SJSA1 (cell line): Measurements from ENCODE around the gene ITGA8. TPM values are rescaled to one million over a fixed set of nuclear protein-coding genes. Genes with fewer than 3 reads are reported as not detected.
"Not testable (repeated sequence)": the region's sequence is repeated elsewhere in the genome, so short reads cannot be mapped to it uniquely, and the experiment has no call there.

Experiments used
- DNase-seq, 2 experiments: peaks; one replicate each; pipeline ENCODE4 v3.0.0-alpha.2; 2015 to 2020; ENCODE audit warnings: low spot score in 2 of 2, low read depth in 1 of 2
- H3K27ac ChIP-seq: fragments of 250-450 bp; sonication (Bioruptor Pico); 2 replicates; pipeline ENCODE4 v1.5.1; 2020; ENCODE audit warnings: mild to moderate bottlenecking, moderate library complexity
- H3K27me3 ChIP-seq: fragments of 250-450 bp; sonication (Bioruptor Pico); replicated peaks from 2 replicates; pipeline ENCODE4 v1.5.1; 2020; ENCODE audit warnings: mild to moderate bottlenecking, moderate library complexity
- H3K36me3 ChIP-seq: fragments of 250-450 bp; sonication (Bioruptor Pico); 2 replicates; pipeline ENCODE4 v1.5.1; 2020; ENCODE audit warnings: mild to moderate bottlenecking
- H3K4me1 ChIP-seq: fragments of 250-450 bp; sonication (Bioruptor Pico); replicated peaks from 2 replicates; pipeline ENCODE4 v1.6.1; 2021; ENCODE audit warnings: mild to moderate bottlenecking
- H3K4me3 ChIP-seq: fragments of 250-450 bp; sonication (Bioruptor Pico); 2 replicates; pipeline ENCODE4 v1.5.1; 2020; ENCODE audit warnings: mild to moderate bottlenecking
- H3K9me3 ChIP-seq: fragments of 250-450 bp; sonication (Bioruptor Pico); replicated peaks from 2 replicates; pipeline ENCODE4 v1.5.1; 2020; ENCODE audit warnings: mild to moderate bottlenecking
- total RNA-seq: library from RNA; depleted of rRNA; stranded (reverse); fragments of >200 nt; shearing (Covaris generic); gene quantifications from 2 replicates; pipeline ENCODE4 v1.2.3, GENCODE V29; 2014

Gene ITGA8
- total RNA-seq, 1 experiment from 2014 or later: 11.8 TPM

GRCh38 chr10:15567952-15568351 lies 151.8 kb downstream of the ITGA8 start:
- H3K36me3 ChIP-seq: no peaks in the 10 kb centered on the region
- no peak overlapping the region for H3K4me3 ChIP-seq
- DNase-seq: no peak
- no peaks in the 10 kb centered on the region for H3K27me3 ChIP-seq
- H3K27ac ChIP-seq: peak overlapping the region; percentile 54
- peaks cover 64% of the 10 kb centered on the region for H3K4me1 ChIP-seq
- H3K9me3 ChIP-seq: no peaks in the 10 kb centered on the region

- H3K9me3 ChIP-seq: no peaks in the 10 kb centered on the region
- no peaks in the 10 kb centered on the region; the same call in 1 of the 2 replicates for H3K27me3 ChIP-seq
- H3K4me1 ChIP-seq: peaks cover 61% of the 10 kb centered on the region
- DNase-seq: no peak
- H3K27ac ChIP-seq: peak overlapping the region; percentile 90
- H3K36me3 ChIP-seq: no peaks in the 10 kb centered on the region
- no peak overlapping the region for H3K4me3 ChIP-seq
Measured at GRCh38 chr10:15563246-15563645, 156.5 kb downstream of the ITGA8 start.

GRCh38 chr10:15562578-15562977 lies 157.1 kb downstream of the ITGA8 start:
- H3K9me3 ChIP-seq: no peaks in the 10 kb centered on the region
- no peaks in the 10 kb centered on the region for H3K36me3 ChIP-seq
- no peaks in the 10 kb centered on the region; the same call in 1 of the 2 replicates for H3K27me3 ChIP-seq
- no peak overlapping the region for H3K4me3 ChIP-seq
- no peak overlapping the region for H3K27ac ChIP-seq
- peaks cover 61% of the 10 kb centered on the region for H3K4me1 ChIP-seq
- no peak for DNase-seq

DNA sequence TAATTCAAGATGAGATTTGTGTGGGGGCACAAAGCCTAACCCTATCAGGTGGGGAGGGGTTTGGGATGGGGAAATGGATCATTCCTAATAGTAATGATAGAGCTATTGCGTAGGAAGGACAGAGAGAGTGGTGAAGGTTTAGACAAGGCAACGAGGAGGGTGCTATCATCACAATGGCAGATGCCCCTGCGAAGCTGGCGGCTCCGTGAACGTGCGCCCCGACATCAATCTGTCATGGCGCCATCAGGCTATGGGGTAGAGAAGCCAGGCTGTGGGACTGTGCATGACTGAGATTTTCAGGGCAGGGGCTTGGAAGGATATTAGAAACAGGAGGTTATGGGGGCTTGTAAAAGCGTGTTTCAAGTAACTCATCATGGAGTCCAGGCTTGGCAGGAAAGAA lies 157.6 kb downstream of the ITGA8 start:
- no peaks in the 10 kb centered on the region for H3K9me3 ChIP-seq
- H3K27ac ChIP-seq: no peak overlapping the region
- no peaks in the 10 kb centered on the region; the same call in 1 of the 2 replicates for H3K27me3 ChIP-seq
- H3K36me3 ChIP-seq: no peaks in the 10 kb centered on the region
- H3K4me1 ChIP-seq: peaks cover 61% of the 10 kb centered on the region
- no peak overlapping the region for H3K4me3 ChIP-seq
- no peak for DNase-seq

- H3K27ac ChIP-seq: peak overlapping the region; percentile 53
- no peak overlapping the region for H3K4me3 ChIP-seq
- no peaks in the 10 kb centered on the region; the same call in 1 of the 2 replicates for H3K27me3 ChIP-seq
- peaks cover 33% of the 10 kb centered on the region for H3K4me1 ChIP-seq
- no peaks in the 10 kb centered on the region for H3K36me3 ChIP-seq
- peak; percentile 63 to 83 for DNase-seq
- no peaks in the 10 kb centered on the region for H3K9me3 ChIP-seq
Measured at GRCh38 chr10:15558136-15558535, 161.6 kb downstream of the ITGA8 start.

DNA sequence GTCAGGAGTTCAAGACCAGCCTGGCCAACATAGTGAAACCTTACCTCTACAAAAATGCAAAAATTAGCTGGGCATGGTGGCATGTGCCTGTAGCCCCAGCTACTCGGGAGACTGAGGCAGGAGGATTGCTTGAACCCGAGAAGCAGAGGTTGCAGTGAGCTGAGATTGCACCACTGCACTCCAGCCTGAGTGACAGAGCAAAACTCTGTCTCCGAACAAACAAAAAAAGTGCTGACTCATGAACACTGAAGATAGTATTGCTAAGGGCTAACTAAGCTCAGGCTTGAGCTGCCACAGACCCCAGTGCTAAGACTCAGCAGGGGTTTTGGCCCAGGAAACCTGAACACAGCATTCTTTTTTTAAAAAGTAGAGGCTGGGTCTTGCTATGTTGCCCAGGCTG lies 162.6 kb downstream of the ITGA8 start:
- not testable (repeated sequence) for H3K9me3 ChIP-seq, H3K27me3 ChIP-seq, H3K36me3 ChIP-seq, DNase-seq, H3K4me3 ChIP-seq, H3K27ac ChIP-seq
- peaks cover 34% of the 10 kb centered on the region for H3K4me1 ChIP-seq

DNA sequence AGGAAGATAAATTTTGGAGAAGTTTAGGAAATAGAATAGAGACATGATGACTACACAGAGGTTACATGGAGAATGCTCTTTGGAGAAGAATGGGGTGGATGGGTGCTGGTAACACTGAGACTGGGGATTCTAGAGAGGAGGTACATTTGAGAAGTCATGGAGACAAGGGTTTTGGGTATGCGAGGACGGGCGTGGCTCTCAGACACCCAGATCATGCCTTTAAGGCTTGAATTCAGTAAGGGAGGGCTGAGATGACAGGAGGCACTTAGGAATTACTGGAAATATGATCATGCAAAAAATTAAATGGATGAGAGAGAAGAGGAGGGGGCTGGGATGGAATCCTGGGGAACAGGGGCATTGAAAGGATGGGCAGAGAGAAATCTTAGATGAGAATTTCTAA lies 168.8 kb downstream of the ITGA8 start:
- Histone ChIP-seq H3K36me3 (no peaks in the 10 kb centered on the region), H3K4me3 (no peak overlapping the region), H3K27me3 (no peaks in the 10 kb centered on the region), H3K9me3 (no peaks in the 10 kb centered on the region), H3K4me1 (peaks cover 20% of the 10 kb centered on the region), H3K27ac (peak overlapping the region; percentile 46; the same call in 1 of the 2 replicates)
- DNase-seq: no peak

DNA sequence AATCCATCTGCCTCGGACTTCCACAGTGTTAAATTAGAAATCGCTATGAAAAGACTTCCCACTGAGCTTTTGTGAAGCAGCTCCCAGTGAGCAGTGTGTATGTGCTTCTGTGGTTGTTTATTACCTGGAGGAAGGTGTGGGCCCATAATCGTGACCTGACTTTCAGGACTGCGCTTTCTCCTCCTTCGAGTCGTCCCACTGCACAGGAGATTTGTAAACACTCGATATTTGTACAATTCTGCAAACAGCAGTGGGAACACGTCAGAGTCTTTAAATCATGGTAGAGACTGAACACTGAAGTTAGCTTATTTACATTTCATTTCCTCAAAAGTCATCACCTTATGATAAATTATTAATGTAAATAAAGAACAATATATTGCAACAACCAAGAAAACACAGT lies 171.4 kb downstream of the ITGA8 start:
- H3K27me3 ChIP-seq: no peaks in the 10 kb centered on the region
- H3K36me3 ChIP-seq: no peaks in the 10 kb centered on the region
- H3K9me3 ChIP-seq: no peaks in the 10 kb centered on the region
- no peak for DNase-seq
- H3K4me3 ChIP-seq: no peak overlapping the region
- H3K27ac ChIP-seq: no peak overlapping the region
- peaks cover 15% of the 10 kb centered on the region for H3K4me1 ChIP-seq

DNA sequence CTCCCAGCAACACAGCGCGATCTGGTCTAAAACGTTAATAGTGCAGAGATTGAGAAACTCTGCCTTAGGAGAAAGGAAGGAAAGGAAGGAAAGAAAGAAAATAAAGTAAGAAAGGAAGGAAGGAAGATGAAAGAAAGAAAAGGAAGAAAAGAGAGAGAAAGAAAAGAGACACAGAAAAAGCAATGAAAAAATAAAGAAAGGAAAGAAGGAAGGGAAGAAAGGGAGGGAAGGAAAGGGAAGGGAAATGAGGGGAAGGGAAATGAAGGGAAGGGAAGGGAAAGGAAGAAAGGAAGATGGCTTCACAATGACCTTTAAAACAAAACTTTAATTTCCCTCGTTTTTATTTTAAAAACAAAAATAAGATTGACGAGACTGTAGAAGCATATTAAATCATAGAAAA lies 173.1 kb downstream of the ITGA8 start:
- Histone ChIP-seq H3K4me1 (peaks cover 8% of the 10 kb centered on the region), H3K9me3 (no peaks in the 10 kb centered on the region), H3K4me3 (no peak overlapping the region), H3K27ac (no peak overlapping the region), H3K27me3 (no peaks in the 10 kb centered on the region), H3K36me3 (no peaks in the 10 kb centered on the region)
- DNase-seq: no peak

- Histone ChIP-seq H3K36me3 (no peaks in the 10 kb centered on the region), H3K27ac (no peak overlapping the region), H3K4me3 (no peak overlapping the region), H3K9me3 (no peaks in the 10 kb centered on the region), H3K27me3 (no peaks in the 10 kb centered on the region), H3K4me1 (peaks cover under 1% of the 10 kb centered on the region)
- no peak for DNase-seq
Measured at GRCh38 chr10:15545884-15546283, 173.8 kb downstream of the ITGA8 start.

DNA sequence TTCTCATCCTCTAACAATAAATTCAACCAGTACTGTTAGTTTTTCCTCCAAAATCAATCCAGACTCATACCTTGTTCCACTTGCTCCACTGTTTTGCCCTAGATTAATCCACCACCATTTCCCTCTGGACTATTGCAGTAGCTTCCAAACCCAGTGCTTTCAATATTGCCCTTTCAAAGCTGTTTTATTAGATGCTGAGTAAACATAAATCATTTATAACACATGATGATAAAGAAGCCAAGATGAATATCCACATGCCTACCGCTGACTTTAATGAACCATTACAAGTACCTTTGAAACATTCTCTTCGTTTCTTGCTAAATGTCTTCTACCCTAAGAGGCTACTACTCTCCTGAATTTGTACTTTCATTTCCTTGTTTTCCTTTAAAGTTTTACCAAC lies 174.5 kb downstream of the ITGA8 start:
- no peaks in the 10 kb centered on the region for H3K27me3 ChIP-seq
- no peaks in the 10 kb centered on the region for H3K4me1 ChIP-seq
- H3K4me3 ChIP-seq: no peak overlapping the region
- no peaks in the 10 kb centered on the region for H3K9me3 ChIP-seq
- DNase-seq: no peak
- no peak overlapping the region for H3K27ac ChIP-seq
- no peaks in the 10 kb centered on the region for H3K36me3 ChIP-seq

GRCh38 chr10:15543994-15544393 lies 175.7 kb downstream of the ITGA8 start:
- Histone ChIP-seq H3K36me3 (no peaks in the 10 kb centered on the region), H3K27me3 (no peaks in the 10 kb centered on the region), H3K4me1 (no peaks in the 10 kb centered on the region), H3K27ac (no peak overlapping the region), H3K4me3 (no peak overlapping the region), H3K9me3 (no peaks in the 10 kb centered on the region)
- no peak for DNase-seq

DNA sequence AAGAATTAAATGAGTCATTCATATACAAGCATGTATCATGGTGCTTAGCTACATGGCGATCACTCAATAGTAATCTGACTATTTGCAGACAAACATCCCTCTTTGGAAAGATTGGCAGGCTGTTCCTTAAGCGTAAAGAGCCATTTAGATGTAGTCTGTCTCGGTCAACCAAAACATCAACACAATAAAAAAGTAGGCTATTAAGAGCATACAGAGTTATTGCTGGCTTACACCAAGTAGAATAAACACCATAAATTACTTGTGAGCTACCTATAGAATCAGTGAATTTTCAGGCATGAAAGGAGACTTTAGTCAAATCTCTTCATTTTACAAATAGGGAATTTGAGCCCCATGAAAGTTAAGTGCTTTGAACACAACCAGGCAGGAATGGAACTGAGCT lies 176.9 kb downstream of the ITGA8 start:
- no peaks in the 10 kb centered on the region for H3K4me1 ChIP-seq
- H3K27me3 ChIP-seq: no peaks in the 10 kb centered on the region
- H3K4me3 ChIP-seq: no peak overlapping the region
- H3K9me3 ChIP-seq: no peaks in the 10 kb centered on the region
- H3K27ac ChIP-seq: no peak overlapping the region
- no peaks in the 10 kb centered on the region for H3K36me3 ChIP-seq
- DNase-seq: no peak

GRCh38 chr10:15541376-15541775 lies 178.3 kb downstream of the ITGA8 start:
- no peak for DNase-seq
- H3K4me3 ChIP-seq: no peak overlapping the region
- no peak overlapping the region for H3K27ac ChIP-seq

DNA sequence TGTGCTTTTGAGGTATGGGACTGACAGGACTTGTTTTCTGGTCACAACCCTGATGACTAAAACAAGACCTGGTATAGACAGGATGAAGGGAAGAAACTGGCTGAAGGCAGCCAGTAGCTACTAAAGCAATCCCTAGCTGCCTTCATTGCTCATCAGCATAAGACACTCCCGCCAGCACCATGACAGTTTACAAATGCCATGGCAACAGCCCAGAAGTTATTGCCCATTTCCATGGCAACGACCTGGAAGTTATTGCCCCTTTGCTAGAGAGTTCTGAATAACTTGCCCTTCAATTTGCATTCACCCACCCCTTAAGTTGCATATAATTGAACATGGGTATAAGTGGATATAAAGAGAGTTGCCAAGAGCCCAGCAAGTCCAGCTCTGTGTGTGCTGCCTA lies 179.0 kb downstream of the ITGA8 start:
- Histone ChIP-seq H3K27ac (no peak overlapping the region), H3K4me1 (no peaks in the 10 kb centered on the region), H3K4me3 (no peak overlapping the region), H3K36me3 (no peaks in the 10 kb centered on the region), H3K27me3 (no peaks in the 10 kb centered on the region), H3K9me3 (no peaks in the 10 kb centered on the region)
- DNase-seq: no peak

More at GRCh38 chr10:15541376-15541775, 178.3 kb downstream of the ITGA8 start:
- H3K4me1 ChIP-seq: no peaks in the 10 kb centered on the region
- no peaks in the 10 kb centered on the region for H3K36me3 ChIP-seq
- no peaks in the 10 kb centered on the region for H3K27me3 ChIP-seq
- no peaks in the 10 kb centered on the region for H3K9me3 ChIP-seq
